ENCODE data around the gene PHF14. TPM values are rescaled to one million over a fixed set of nuclear protein-coding genes. Genes with fewer than 3 reads are reported as not detected.
"Not testable (repeated sequence)": the region's sequence is repeated elsewhere in the genome, so short reads cannot be mapped to it uniquely, and the experiment has no call there.

PHF14 gene
- total RNA-seq, 4 donors from 2014 or later: 26.6 to 172 (median 42.9) TPM

DNA sequence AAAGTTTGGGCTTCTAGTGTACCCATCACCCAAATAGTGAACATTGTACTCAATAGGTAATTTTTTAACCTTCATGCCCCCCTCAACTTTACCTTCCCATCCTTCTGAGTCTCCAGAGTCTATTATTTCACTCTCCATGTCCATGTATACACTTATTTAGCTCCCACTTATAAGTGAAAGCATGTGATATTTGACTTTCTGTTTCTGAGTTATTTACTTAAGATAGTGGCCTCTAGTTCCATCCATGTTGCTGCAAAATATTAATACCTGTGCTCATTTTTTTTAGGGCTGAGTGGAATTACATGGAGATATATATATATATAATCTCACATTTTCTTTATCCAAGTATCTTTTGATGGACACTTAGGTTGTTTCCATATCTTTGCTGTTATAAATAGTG, 21.1 kb upstream of the PHF14 start:
- H3K4me3 ChIP-seq: no peak overlapping the region
- H3K27ac ChIP-seq: no peak overlapping the region
- no peaks in the 10 kb centered on the region for H3K4me1 ChIP-seq
- H3K9me3 ChIP-seq: no peaks in the 10 kb centered on the region
- TF ChIP-seq CTCF (IDR thresholded peaks at IDR 0.05) (no peak), POLR2A (IDR thresholded peaks at IDR 0.05) (no peak)
- DNase-seq: no peak
- no peaks in the 10 kb centered on the region for H3K36me3 ChIP-seq
- no peaks in the 10 kb centered on the region for H3K27me3 ChIP-seq

GRCh38 chr7:10953078-10953750, 20.5 kb upstream of the PHF14 start:
- not testable (repeated sequence) for H3K9me3 ChIP-seq, H3K27ac ChIP-seq, DNase-seq, H3K27me3 ChIP-seq, H3K4me3 ChIP-seq, H3K4me1 ChIP-seq, H3K36me3 ChIP-seq

GRCh38 chr7:10956528-10956927, 17.1 kb upstream of the PHF14 start:
- TF ChIP-seq POLR2A (IDR thresholded peaks at IDR 0.05): no peak
- TF ChIP-seq CTCF (IDR thresholded peaks at IDR 0.05): no peak

DNA sequence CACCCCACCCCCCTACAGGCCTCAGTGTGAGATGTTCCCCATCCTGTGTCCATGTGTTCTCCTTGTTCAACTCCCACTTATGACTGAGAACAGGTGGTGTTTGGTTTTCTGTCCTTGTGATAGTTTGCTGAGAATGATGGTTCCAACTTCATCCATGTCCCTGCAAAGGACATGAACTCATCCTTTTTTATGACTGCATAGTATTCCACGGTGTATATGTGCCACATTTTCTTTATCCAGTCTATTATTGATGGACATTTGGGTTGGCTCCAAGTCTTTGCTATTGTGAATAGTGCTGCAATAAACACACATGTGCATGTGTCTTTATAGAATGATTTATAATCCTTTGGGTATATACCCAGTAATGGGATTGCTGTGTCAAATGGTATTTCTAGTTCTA, 13.4 kb upstream of the PHF14 start:
- H3K36me3 ChIP-seq, H3K4me3 ChIP-seq, DNase-seq, H3K27me3 ChIP-seq, H3K9me3 ChIP-seq, H3K4me1 ChIP-seq, H3K27ac ChIP-seq: not testable (repeated sequence)

More at GRCh38 chr7:10956528-10956927, 17.1 kb upstream of the PHF14 start:
- Histone ChIP-seq H3K4me1 (no peaks in the 10 kb centered on the region), H3K9me3 (no peaks in the 10 kb centered on the region), H3K36me3 (no peaks in the 10 kb centered on the region), H3K27me3 (peaks cover 0 to 3% of the 10 kb centered on the region in 2 donors), H3K4me3 (no peak overlapping the region), H3K27ac (no peak overlapping the region)
- no peak for DNase-seq

- not testable (repeated sequence) for H3K4me1 ChIP-seq, H3K27ac ChIP-seq, H3K4me3 ChIP-seq, H3K9me3 ChIP-seq, DNase-seq, H3K36me3 ChIP-seq, H3K27me3 ChIP-seq
These were observed 8.7 kb upstream of the PHF14 start for GRCh38 chr7:10965016-10965415.

DNA sequence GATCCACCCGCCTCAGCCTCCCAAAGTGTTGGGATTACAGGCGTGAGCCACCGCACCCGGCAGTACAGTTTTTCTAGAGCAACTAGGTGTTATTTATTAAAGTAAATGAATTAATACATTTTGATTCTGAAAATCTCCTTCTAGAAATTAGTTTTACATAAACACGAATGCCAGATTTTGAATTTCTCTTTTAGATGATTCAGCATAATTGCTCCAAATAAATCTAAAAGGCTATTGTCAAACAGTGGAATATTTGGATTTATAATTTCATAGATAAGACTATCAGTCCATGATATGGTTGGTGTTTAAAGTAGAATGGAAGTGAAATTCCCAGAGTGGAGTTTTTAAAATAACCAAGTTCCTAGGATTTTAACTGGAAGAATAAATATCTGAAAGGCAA, 1.5 kb upstream of the PHF14 start:
- Histone ChIP-seq H3K36me3 (no peaks in the 10 kb centered on the region), H3K27ac (no peak overlapping the region), H3K4me1 (peaks cover 0 to 8% (median 0%) of the 10 kb centered on the region in 4 donors), H3K9me3 (no peaks in the 10 kb centered on the region), H3K4me3 (no peak overlapping the region), H3K27me3 (no peaks in the 10 kb centered on the region)
- no peak for TF ChIP-seq CTCF (IDR thresholded peaks at IDR 0.05)
- DNase-seq: no peak

- TF ChIP-seq CTCF (IDR thresholded peaks at IDR 0.05) (no peak), POLR2A (IDR thresholded peaks at IDR 0.05) (no peak)
- H3K9me3 ChIP-seq: no peaks in the 10 kb centered on the region
- peaks cover 0 to 8% (median 0%) of the 10 kb centered on the region in 4 donors for H3K4me1 ChIP-seq
- H3K36me3 ChIP-seq: no peaks in the 10 kb centered on the region
- peak overlapping the region; percentile 74 to 85 (median 81) for H3K27ac ChIP-seq
- DNase-seq: peak in 2 of 3 donors; percentile 25 to 50
- H3K27me3 ChIP-seq: no peaks in the 10 kb centered on the region
- peak overlapping the region; percentile 61 to 83 (median 70) for H3K4me3 ChIP-seq
These were observed 555 bp downstream of the PHF14 start for GRCh38 chr7:10973942-10974911.
